ENCODE results near the gene SRSF6.

GRCh38 chr20:43463527-43464218, 6.0 kb downstream of the SRSF6 start:
- TF ChIP-seq, protein P1, sequence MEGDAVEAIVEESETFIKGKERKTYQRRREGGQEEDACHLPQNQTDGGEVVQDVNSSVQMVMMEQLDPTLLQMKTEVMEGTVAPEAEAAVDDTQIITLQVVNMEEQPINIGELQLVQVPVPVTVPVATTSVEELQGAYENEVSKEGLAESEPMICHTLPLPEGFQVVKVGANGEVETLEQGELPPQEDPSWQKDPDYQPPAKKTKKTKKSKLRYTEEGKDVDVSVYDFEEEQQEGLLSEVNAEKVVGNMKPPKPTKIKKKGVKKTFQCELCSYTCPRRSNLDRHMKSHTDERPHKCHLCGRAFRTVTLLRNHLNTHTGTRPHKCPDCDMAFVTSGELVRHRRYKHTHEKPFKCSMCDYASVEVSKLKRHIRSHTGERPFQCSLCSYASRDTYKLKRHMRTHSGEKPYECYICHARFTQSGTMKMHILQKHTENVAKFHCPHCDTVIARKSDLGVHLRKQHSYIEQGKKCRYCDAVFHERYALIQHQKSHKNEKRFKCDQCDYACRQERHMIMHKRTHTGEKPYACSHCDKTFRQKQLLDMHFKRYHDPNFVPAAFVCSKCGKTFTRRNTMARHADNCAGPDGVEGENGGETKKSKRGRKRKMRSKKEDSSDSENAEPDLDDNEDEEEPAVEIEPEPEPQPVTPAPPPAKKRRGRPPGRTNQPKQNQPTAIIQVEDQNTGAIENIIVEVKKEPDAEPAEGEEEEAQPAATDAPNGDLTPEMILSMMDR (IDR thresholded peaks at IDR 0.05) = no peak
- no peak for TF ChIP-seq EZH2 (IDR thresholded peaks at IDR 0.05)
- TF ChIP-seq EZH2phosphoT487 (IDR thresholded peaks at IDR 0.05) = no peak
